Medulla oblongata (tissue), 1 donor: ENCODE results near the gene LIMCH1.
"Not testable (repeated sequence)": the region's sequence is repeated elsewhere in the genome, so short reads cannot be mapped to it uniquely, and the experiment has no call there.

Experiments used
- DNase-seq: peaks from one replicate; pipeline ENCODE4 v3.0.0-alpha.2; 2015; ENCODE audit errors: extremely low spot score

LIMCH1 gene

GRCh38 chr4:41678086-41678816 lies 140.3 kb downstream of the LIMCH1 start:
- DNase-seq, result peak; percentile 30

GRCh38 chr4:41678951-41679350 lies 141.0 kb downstream of the LIMCH1 start:
- peak; percentile 65 for DNase-seq

GRCh38 chr4:41679991-41680390 lies 142.0 kb downstream of the LIMCH1 start:
- no peak for DNase-seq

GRCh38 chr4:41681054-41681453 lies 143.1 kb downstream of the LIMCH1 start:
- DNase-seq, result no peak

GRCh38 chr4:41683326-41683725 lies 145.4 kb downstream of the LIMCH1 start:
- no peak for DNase-seq

- no peak for DNase-seq
Measured at GRCh38 chr4:41686893-41687292, 148.9 kb downstream of the LIMCH1 start.

GRCh38 chr4:41687971-41688370 lies 150.0 kb downstream of the LIMCH1 start:
- DNase-seq, result no peak

- DNase-seq, result peak; percentile 69
Measured at GRCh38 chr4:41692717-41693345, 154.9 kb downstream of the LIMCH1 start.

GRCh38 chr4:41693629-41694028 lies 155.7 kb downstream of the LIMCH1 start:
- peak; percentile 52 for DNase-seq

GRCh38 chr4:41696131-41696530 lies 158.2 kb downstream of the LIMCH1 start:
- no peak for DNase-seq

- DNase-seq, result no peak
Measured at GRCh38 chr4:41696763-41697162, 158.8 kb downstream of the LIMCH1 start.

GRCh38 chr4:41701983-41702382 lies 164.0 kb downstream of the LIMCH1 start:
- no peak for DNase-seq

- no peak for DNase-seq
Measured at GRCh38 chr4:41702770-41703169, 164.8 kb downstream of the LIMCH1 start.

- no peak for DNase-seq
Measured at GRCh38 chr4:41703785-41704184, 165.8 kb downstream of the LIMCH1 start.

GRCh38 chr4:41709844-41710481 lies 172.0 kb downstream of the LIMCH1 start:
- no peak for DNase-seq

- DNase-seq, result not testable (repeated sequence)
Measured at GRCh38 chr4:41711654-41712053, 173.7 kb downstream of the LIMCH1 start.

GRCh38 chr4:41712425-41712824 lies 174.5 kb downstream of the LIMCH1 start:
- DNase-seq, result no peak

GRCh38 chr4:41713768-41714167 lies 175.8 kb downstream of the LIMCH1 start:
- DNase-seq, result no peak

GRCh38 chr4:41714364-41715000 lies 176.5 kb downstream of the LIMCH1 start:
- no peak for DNase-seq

- DNase-seq, result no peak
Measured at GRCh38 chr4:41715155-41715554, 177.2 kb downstream of the LIMCH1 start.

- DNase-seq, result no peak
Measured at GRCh38 chr4:41718907-41719306, 180.9 kb downstream of the LIMCH1 start.

GRCh38 chr4:41719417-41719816 lies 181.5 kb downstream of the LIMCH1 start:
- no peak for DNase-seq
